GM18861 (cell line): Measurements from ENCODE around the gene AAK1.
"Not testable (repeated sequence)": the region's sequence is repeated elsewhere in the genome, so short reads cannot be mapped to it uniquely, and the experiment has no call there.

Experiments used
- ATAC-seq: cut with Tn5 transposase; IDR thresholded peaks from one replicate; pipeline ENCODE4 v1.9.1; 2021; ENCODE audit not compliant: unreplicated experiment

Gene AAK1

GRCh38 chr2:69643602-69644505 lies at the start of gene AAK1:
TSS of gene AAK1 (minus strand) at chr2:69643739. CDS start at chr2:69643040, 699 bp downstream.
- peak; percentile 27 for ATAC-seq

GRCh38 chr2:69692424-69692823 lies 48.9 kb upstream of the AAK1 start:
- ATAC-seq = no peak

GRCh38 chr2:69689969-69690368 lies 46.4 kb upstream of the AAK1 start:
- no peak for ATAC-seq

- no peak for ATAC-seq
These were observed 45.9 kb upstream of the AAK1 start for GRCh38 chr2:69689466-69689865.

GRCh38 chr2:69687971-69688611 lies 44.6 kb upstream of the AAK1 start:
- ATAC-seq = no peak

GRCh38 chr2:69686813-69687212 lies 43.3 kb upstream of the AAK1 start:
- ATAC-seq = no peak

- ATAC-seq = peak; percentile 79
These were observed 41.9 kb upstream of the AAK1 start for GRCh38 chr2:69685321-69686048.

GRCh38 chr2:69683170-69683971 lies 39.8 kb upstream of the AAK1 start:
- ATAC-seq = no peak

GRCh38 chr2:69682525-69682924 lies 39.0 kb upstream of the AAK1 start:
- ATAC-seq = no peak

GRCh38 chr2:69680001-69680675 lies 36.6 kb upstream of the AAK1 start:
- no peak for ATAC-seq

GRCh38 chr2:69677914-69678313 lies 34.4 kb upstream of the AAK1 start:
- ATAC-seq = no peak

- ATAC-seq = no peak
These were observed 32.6 kb upstream of the AAK1 start for GRCh38 chr2:69676146-69676545.

- ATAC-seq = no peak
These were observed 30.8 kb upstream of the AAK1 start for GRCh38 chr2:69674316-69674670.

GRCh38 chr2:69673098-69673497 lies 29.6 kb upstream of the AAK1 start:
- ATAC-seq = not testable (repeated sequence)

- ATAC-seq = no peak
These were observed 26.1 kb upstream of the AAK1 start for GRCh38 chr2:69669666-69670065.

- ATAC-seq = no peak
These were observed 25.1 kb upstream of the AAK1 start for GRCh38 chr2:69668598-69668997.

- ATAC-seq = no peak
These were observed 24.4 kb upstream of the AAK1 start for GRCh38 chr2:69667805-69668382.

- no peak for ATAC-seq
These were observed 21.6 kb upstream of the AAK1 start for GRCh38 chr2:69665152-69665551.

- ATAC-seq = no peak
These were observed 20.3 kb upstream of the AAK1 start for GRCh38 chr2:69663860-69664259.

- not testable (repeated sequence) for ATAC-seq
These were observed 19.0 kb upstream of the AAK1 start for GRCh38 chr2:69662547-69662946.
